K562 (cell line): ENCODE measurements around the gene KRTAP10-6. TPM values are rescaled to one million over a fixed set of nuclear protein-coding genes. Genes with fewer than 3 reads are reported as not detected.
A peak's percentile ranks its signal among the peaks of the same experiment; 100 is the strongest.

ENCODE experiments used
- ATAC-seq: fragments of 200-7000 bp; cut with Tn5 transposase; 3 replicates; pipeline ENCODE4 v1.9.1; 2020; ENCODE audit warnings: moderate library complexity
- BruUV-seq: library from RNA; stranded (reverse); fragments of 400-500 nt; replicated peaks from 2 replicates; lab custom pipeline; 2021; lab: Mats Ljungman, UMichigan
- CTCF ChIA-PET: fragments of 300-600 bp; formaldehyde crosslinking; extraction: SDS; loops from one replicate; lab custom pipeline; 2021; ENCODE audit warnings: low intra/inter-chr PET ratio; lab: Yijun Ruan, JAX
- POLR2A ChIA-PET: fragments of 300-600, 350-650 bp; sonication (Branson Sonifier 250); formaldehyde crosslinking; extraction: SDS; loops from one replicate; lab custom pipeline; 2021; ENCODE audit warnings: antibody characterized with exemption, inconsistent platforms; lab: Yijun Ruan, JAX
- DNase-seq, 4 experiments: peaks; one replicate each; pipeline versions ENCODE4 v3.0.0 to v3.0.0-alpha.2; 2011 to 2018; ENCODE audit warnings: low spot score in 3 of 4, mixed read lengths in 3 of 4; ENCODE audit errors: extremely low read depth in 1 of 4
- FAIRE-seq: peaks from 2 replicates; lab custom pipeline; 2011; peaks lifted over from hg19 to GRCh38; lab: Jason Lieb, UNC
- H2AFZ ChIP-seq: 2 replicates; pipeline ENCODE4 v1.6.0; 2011; ENCODE audit warnings: low read depth, low read length, control low read depth, inconsistent platforms
- H3K27ac ChIP-seq: fragments of 200-600 bp; 3 replicates; pipeline ENCODE4 v1.8.0; 2011; ENCODE audit warnings: low read depth, mild to moderate bottlenecking, control low read depth, inconsistent platforms, low read length, moderate library complexity, mixed read lengths; ENCODE audit errors: extremely low read depth
- H3K27me3 ChIP-seq, 2 experiments: fragments of 300-600 bp in 1 of 2; 2 replicates in 1 of 2; 3 replicates in 1 of 2; pipeline versions ENCODE4 v1.6.0 to v1.8.0; 2011; ENCODE audit warnings: inconsistent platforms in 2 of 2, low read length in 2 of 2, mild to moderate bottlenecking in 1 of 2, mixed read lengths in 1 of 2, moderate library complexity in 1 of 2; ENCODE audit not compliant: control insufficient read depth in 2 of 2, insufficient read depth in 2 of 2
- H3K36me3 ChIP-seq: fragments of 300-600 bp; 3 replicates; pipeline ENCODE4 v1.8.0; 2011; ENCODE audit warnings: mild to moderate bottlenecking, low read length, inconsistent platforms; ENCODE audit not compliant: control insufficient read depth, insufficient read depth
- H3K4me1 ChIP-seq, 2 experiments: fragments of 200-600 bp in 1 of 2; replicated peaks in 1 of 2; 2 replicates in 1 of 2; 3 replicates in 1 of 2; pipeline versions ENCODE4 v1.5.1 to v1.8.0; 2011; ENCODE audit warnings: inconsistent platforms in 2 of 2, low read length in 2 of 2, mild to moderate bottlenecking in 1 of 2, mixed read lengths in 1 of 2, moderate library complexity in 1 of 2; ENCODE audit not compliant: control insufficient read depth in 2 of 2, insufficient read depth in 2 of 2
- H3K4me2 ChIP-seq: 2 replicates; pipeline ENCODE4 v1.6.1; 2011; ENCODE audit warnings: low read length, control low read depth, inconsistent platforms, mixed read lengths; ENCODE audit not compliant: insufficient read depth
- H3K4me3 ChIP-seq: fragments of 200-600 bp; sonication (generic), shearing (Covaris generic); 2 replicates; pipeline ENCODE4 v1.5.1; 2016; ENCODE audit warnings: control low read depth, inconsistent platforms
- H3K79me2 ChIP-seq: fragments of 200-600 bp; 3 replicates; pipeline ENCODE4 v1.8.0; 2011; ENCODE audit warnings: low read length, inconsistent platforms; ENCODE audit not compliant: control insufficient read depth, insufficient read depth
- H3K9ac ChIP-seq, 2 experiments: 2 replicates each; pipeline versions ENCODE4 v1.6.0 to v1.6.1; 2011; ENCODE audit warnings: low read depth in 2 of 2, low read length in 2 of 2, control low read depth in 1 of 2, inconsistent platforms in 1 of 2, mild to moderate bottlenecking in 1 of 2, mixed read lengths in 1 of 2; ENCODE audit not compliant: insufficient read depth in 1 of 2
- H3K9me1 ChIP-seq: one replicate; pipeline ENCODE4 v1.6.0; 2011; ENCODE audit warnings: inconsistent platforms, mild to moderate bottlenecking, low read length, moderate library complexity; ENCODE audit not compliant: control insufficient read depth, insufficient read depth
- H3K9me3 ChIP-seq: replicated peaks from 2 replicates; pipeline ENCODE4 v1.5.1; 2011; ENCODE audit warnings: low read depth, low read length, inconsistent platforms; ENCODE audit not compliant: control insufficient read depth, insufficient read depth
- H4K20me1 ChIP-seq: replicated peaks from 2 replicates; pipeline ENCODE4 v1.6.1; 2011; ENCODE audit warnings: low read length, inconsistent platforms, mixed read lengths; ENCODE audit not compliant: control insufficient read depth, insufficient read depth
- CBX3 ChIP-seq, 2 experiments: IDR thresholded peaks; 1 replicate in 1 of 2; 2 replicates in 1 of 2; pipeline ENCODE4 v1.6.1; 2012; ENCODE audit warnings: inconsistent platforms in 2 of 2, low read length in 2 of 2, borderline replicate concordance in 1 of 2, control low read depth in 1 of 2
- NR1H2 ChIP-seq: sonication (generic); formaldehyde crosslinking; IDR thresholded peaks from 2 replicates; pipeline ENCODE4 v1.4.0; 2020; ENCODE audit warnings: mild to moderate bottlenecking, missing genetic modification reagents
- TRIM28 ChIP-seq: fragments of 450-650 bp; IDR thresholded peaks from 2 replicates; pipeline ENCODE4 v1.6.1; 2017
- WGBS: fragments of 100-300 bp; shearing (Covaris generic); methylation state at CpG from one replicate; pipeline ENCODE4 v1.1.6; 2016; ENCODE audit warnings: low coverage, mixed read lengths; ENCODE audit not compliant: insufficient coverage; ENCODE audit errors: missing lambda C conversion rate; 5-methylcytosine and 5-hydroxymethylcytosine counted together
- in situ Hi-C: fragments of 300-500 bp; cut with MboI; formaldehyde crosslinking; loops from 4 replicates; pipeline ENCODE4 v1.15.0; 2018; ENCODE audit warnings: inconsistent platforms, mixed read lengths
- intact Hi-C: fragments of 100-400 bp; cut with micrococcal nuclease; formaldehyde crosslinking; loops from 2 replicates; pipeline ENCODE4 v1.14.2; 2022
- polyA plus RNA-seq, 8 experiments: library from polyadenylated mRNA; depleted of rRNA in 4 of 8; stranded (reverse) in 5 of 8; unstranded in 3 of 8; fragments of >200 nt; fragmentation: Nextera tagmentation in 2 of 8; fragmentation: Illumina TruSeq in 1 of 8; extraction: Ambion mirVana in 2 of 8; extraction: Trizol in 1 of 8; gene quantifications; 2 replicates each; pipeline versions ENCODE4 v1.2.1 to v1.2.3, GENCODE V29; 2011 to 2014; ENCODE audit warnings: inconsistent platforms in 1 of 8, missing spikeins in 1 of 8
- total RNA-seq, 7 experiments: library from RNA; depleted of rRNA in 6 of 7; stranded (reverse); fragments of >200 nt in 6 of 7; fragmentation: Illumina TruSeq in 2 of 7; extraction: Trizol in 2 of 7; gene quantifications; 2 replicates each; pipeline versions ENCODE4 v1.2.1 to v1.2.3, GENCODE V29; 2011 to 2021; ENCODE audit warnings: low replicate concordance in 1 of 7
- TF ChIP-seq, protein P1 (sequence below): fragments of 450-650 bp; IDR thresholded peaks from 2 replicates; pipeline ENCODE4 v1.6.1; 2018; ENCODE audit warnings: mild to moderate bottlenecking, low read depth; ENCODE audit not compliant: partially characterized antibody

KRTAP10-6 gene
- total and polyA plus RNA-seq, 9 of the 15 experiments (the other 6 are each of a cell fraction or from before 2014, with no cell fraction given), result not detected

DNA sequence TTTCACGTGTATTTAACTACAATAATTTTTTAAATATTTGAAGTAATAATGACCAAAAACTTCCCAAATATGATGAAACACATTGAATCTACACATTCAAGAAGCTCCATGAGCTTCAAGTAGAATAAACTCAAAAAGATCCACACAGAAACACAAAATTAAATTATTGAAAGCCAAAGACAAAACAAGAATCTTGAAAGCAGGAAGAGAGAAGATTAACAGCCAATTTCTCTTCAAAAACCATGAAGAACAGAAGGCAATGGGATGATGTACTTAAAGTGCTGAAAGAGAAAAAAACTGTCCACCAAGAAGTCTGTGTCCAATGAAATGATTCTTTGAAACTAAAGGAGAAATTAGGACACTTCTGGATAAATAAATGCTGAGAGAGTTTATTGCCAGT is 39.8 kb upstream of the KRTAP10-6 start:
- H3K36me3 ChIP-seq, result no peaks in the 10 kb centered on the region
- H4K20me1 ChIP-seq, result no peaks in the 10 kb centered on the region
- no peaks in the 10 kb centered on the region for H3K9me1 ChIP-seq
- H3K9me3 ChIP-seq, result peaks cover 5% of the 10 kb centered on the region; the same call in 1 of the 2 replicates
- no peaks in the 10 kb centered on the region for H3K79me2 ChIP-seq
- no peak overlapping the region for H3K4me2 ChIP-seq
- POLR2A ChIA-PET, result no interaction called here
- FAIRE-seq (peak; percentile 26), DNase-seq (no peak)
- H3K4me3 ChIP-seq, result no peak overlapping the region
- TF ChIP-seq NR1H2 (CRISPR knock-in tag) (no peak), TRIM28 (peak; percentile 84), CBX3 (IDR thresholded peaks at IDR 0.05; ENCODE audit: borderline replicate concordance in 1 of 2, low read length in 2 of 2) (0 out of 3 replicates have a peak, but pooled peaks of 1 of the 2 experiments have one; percentile 70)
- TF ChIP-seq, protein P1, sequence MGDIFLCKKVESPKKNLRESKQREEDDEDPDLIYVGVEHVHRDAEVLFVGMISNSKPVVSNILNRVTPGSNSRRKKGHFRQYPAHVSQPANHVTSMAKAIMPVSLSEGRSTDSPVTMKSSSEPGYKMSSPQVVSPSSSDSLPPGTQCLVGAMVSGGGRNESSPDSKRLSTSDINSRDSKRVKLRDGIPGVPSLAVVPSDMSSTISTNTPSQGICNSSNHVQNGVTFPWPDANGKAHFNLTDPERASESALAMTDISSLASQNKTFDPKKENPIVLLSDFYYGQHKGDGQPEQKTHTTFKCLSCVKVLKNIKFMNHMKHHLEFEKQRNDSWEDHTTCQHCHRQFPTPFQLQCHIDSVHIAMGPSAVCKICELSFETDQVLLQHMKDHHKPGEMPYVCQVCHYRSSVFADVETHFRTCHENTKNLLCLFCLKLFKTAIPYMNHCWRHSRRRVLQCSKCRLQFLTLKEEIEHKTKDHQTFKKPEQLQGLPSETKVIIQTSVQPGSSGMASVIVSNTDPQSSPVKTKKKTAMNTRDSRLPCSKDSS, result peak; percentile 50
- TF ChIP-seq, all 486 proteins: peak for 3
- in situ Hi-C loops, result no loop called here
- Histone ChIP-seq H3K27me3 (peaks cover 0 to 12% of the 10 kb centered on the region in 2 experiments; a peak in 2 of 5 replicates), H3K9ac (no peak overlapping the region), H3K27ac (no peak overlapping the region), H3K4me1 (no peaks in the 10 kb centered on the region), H2AFZ (no peak overlapping the region)
- CTCF ChIA-PET, result no interaction called here
- no peak for ATAC-seq
- BruUV-seq, result no TSS peak
- intact Hi-C loops, result no loop called here
- 0% methylated on average over 1 of the region's 1 CpG for WGBS
